GM12878 (cell line): Measurements from ENCODE around the gene ANGPTL2. TPM values are rescaled to one million over a fixed set of nuclear protein-coding genes. Genes with fewer than 3 reads are reported as not detected.

Source experiments
- ATAC-seq: fragments of 200-7000 bp; cut with Tn5 transposase; 3 replicates; pipeline ENCODE4 v1.9.1; 2020; ENCODE audit warnings: mild to moderate bottlenecking, moderate library complexity
- BruUV-seq: library from RNA; stranded (reverse); fragments of 400-500 nt; replicated peaks from 2 replicates; lab custom pipeline; 2021; lab: Mats Ljungman, UMichigan
- CTCF ChIA-PET: fragments of 300-600 bp; sonication (Branson Sonifier 250); formaldehyde crosslinking; extraction: SDS; loops from one replicate; lab custom pipeline; 2021; ENCODE audit warnings: inconsistent platforms; lab: Yijun Ruan, JAX
- POLR2A ChIA-PET: fragments of 350-600 bp; formaldehyde crosslinking; extraction: SDS; loops from one replicate; lab custom pipeline; 2021; ENCODE audit warnings: inconsistent platforms; lab: Charles Lee
- RAD21 ChIA-PET: fragments of 300-600 bp; sonication (Branson Sonifier 250); formaldehyde crosslinking; loops from one replicate; lab custom pipeline; 2023; ENCODE audit warnings: antibody characterized with exemption; ENCODE audit not compliant: unreplicated experiment; lab: Charles Lee
- SMC1A ChIA-PET: fragments of 300-600 bp; sonication (Branson Sonifier 250); formaldehyde crosslinking; loops from one replicate; lab custom pipeline; 2023; ENCODE audit not compliant: unreplicated experiment, uncharacterized antibody; lab: Charles Lee
- DNase-seq: peaks from one replicate; pipeline ENCODE4 v3.0.0-alpha.2; 2011; ENCODE audit warnings: low read depth, low spot score
- FAIRE-seq: peaks from 3 replicates; lab custom pipeline; 2011; peaks lifted over from hg19 to GRCh38; lab: Jason Lieb, UNC
- H2AFZ ChIP-seq: 2 replicates; pipeline ENCODE4 v1.6.0; 2011; ENCODE audit warnings: low read depth, low read length, control low read depth; ENCODE audit not compliant: control insufficient read depth
- H3K27ac ChIP-seq: 2 replicates; pipeline ENCODE4 v1.5.1; 2011; ENCODE audit warnings: control low read depth; ENCODE audit not compliant: control insufficient read depth, insufficient read depth
- H3K27me3 ChIP-seq, 2 experiments: replicated peaks in 1 of 2; 2 replicates each; pipeline versions ENCODE4 v1.6.0 to v1.6.1; 2011; ENCODE audit warnings: low read length in 1 of 2; ENCODE audit not compliant: control insufficient read depth in 2 of 2, insufficient read depth in 2 of 2
- H3K36me3 ChIP-seq, 2 experiments: 2 replicates each; pipeline ENCODE4 v1.5.1; 2011; ENCODE audit warnings: low read length in 1 of 2; ENCODE audit not compliant: control insufficient read depth in 2 of 2, insufficient read depth in 2 of 2
- H3K4me1 ChIP-seq: 2 replicates; pipeline ENCODE4 v1.6.1; 2011; ENCODE audit warnings: mild to moderate bottlenecking, low read length, moderate library complexity, mixed read lengths; ENCODE audit not compliant: control insufficient read depth, insufficient read depth
- H3K4me2 ChIP-seq: 2 replicates; pipeline ENCODE4 v1.6.0; 2011; ENCODE audit warnings: control low read depth; ENCODE audit not compliant: control insufficient read depth, insufficient read depth
- H3K4me3 ChIP-seq: fragments of 200-600 bp; sonication (generic); 2 replicates; pipeline ENCODE4 v1.5.1; 2016
- H3K79me2 ChIP-seq: 2 replicates; pipeline ENCODE4 v1.6.0; 2011; ENCODE audit warnings: low read length; ENCODE audit not compliant: control insufficient read depth, insufficient read depth
- H3K9ac ChIP-seq: 2 replicates; pipeline ENCODE4 v1.8.0; 2011; ENCODE audit warnings: low read length, control low read depth, mixed read lengths; ENCODE audit not compliant: control insufficient read depth, insufficient read depth
- H3K9me3 ChIP-seq: replicated peaks from 3 replicates; pipeline ENCODE4 v1.5.1; 2011; ENCODE audit warnings: mild to moderate bottlenecking, low read length; ENCODE audit not compliant: control insufficient read depth, insufficient read depth
- H4K20me1 ChIP-seq: 2 replicates; pipeline ENCODE4 v1.6.0; 2011; ENCODE audit not compliant: control insufficient read depth, insufficient read depth
- ATF7 ChIP-seq: fragments of 450-650 bp; IDR thresholded peaks from 2 replicates; pipeline ENCODE4 v1.6.1; 2016; ENCODE audit warnings: low read depth, mild to moderate bottlenecking
- BACH1 ChIP-seq: fragments of 450-650 bp; IDR thresholded peaks from 2 replicates; pipeline ENCODE4 v1.6.1; 2017; ENCODE audit warnings: mild to moderate bottlenecking, borderline replicate concordance
- EZH2 ChIP-seq: IDR thresholded peaks from 2 replicates; pipeline ENCODE4 v1.6.1; 2012; ENCODE audit warnings: low read depth, mild to moderate bottlenecking, control low read depth, inconsistent platforms, low read length, borderline replicate concordance; ENCODE audit not compliant: control insufficient read depth
- FOXK2 ChIP-seq: fragments of 450-650 bp; IDR thresholded peaks from 2 replicates; pipeline ENCODE4 v1.6.1; 2017; ENCODE audit warnings: mild to moderate bottlenecking, moderate library complexity
- KAT2A ChIP-seq: conservative IDR thresholded peaks from 2 replicates; pipeline ENCODE4 v1.6.1; 2011; ENCODE audit warnings: low read depth, low read length; ENCODE audit not compliant: control insufficient read depth
- MLLT1 ChIP-seq: fragments of 450-650 bp; IDR thresholded peaks from 2 replicates; pipeline ENCODE4 v1.6.1; 2016; ENCODE audit warnings: mild to moderate bottlenecking
- RCOR1 ChIP-seq: conservative IDR thresholded peaks from 2 replicates; pipeline ENCODE4 v1.6.1; 2012; ENCODE audit warnings: low read depth, low read length, improper control_type of control experiment
- RELB ChIP-seq: fragments of 450-650 bp; IDR thresholded peaks from 2 replicates; pipeline ENCODE4 v1.6.1; 2017; ENCODE audit warnings: low read depth, mild to moderate bottlenecking, moderate library complexity
- TAF1 ChIP-seq: IDR thresholded peaks from 2 replicates; pipeline ENCODE4 v1.6.1; 2011; ENCODE audit warnings: mild to moderate bottlenecking, low read depth, low read length, borderline replicate concordance
- TARDBP ChIP-seq: IDR thresholded peaks from 2 replicates; pipeline ENCODE4 v1.6.1; 2016; ENCODE audit warnings: borderline replicate concordance
- ZNF274 ChIP-seq: IDR thresholded peaks from one replicate; pipeline ENCODE4 v1.8.0; 2011; ENCODE audit not compliant: insufficient read length, insufficient read depth
- WGBS: methylation state at CpG from one replicate; pipeline ENCODE4 v1.1.6; 2016; ENCODE audit warnings: low lambda C conversion rate; ENCODE audit not compliant: insufficient replicate concordance, insufficient coverage; ENCODE audit errors: missing lambda C conversion rate; 5-methylcytosine and 5-hydroxymethylcytosine counted together
- in situ Hi-C: fragments of 300-500 bp; cut with MboI; formaldehyde crosslinking; loops from 9 replicates; pipeline ENCODE4 v1.14.3; 2018; ENCODE audit warnings: mixed read lengths
- intact Hi-C: fragments of 100-400 bp; cut with micrococcal nuclease; formaldehyde crosslinking; loops from one replicate; pipeline ENCODE4 v1.14.2; 2022; ENCODE audit not compliant: unreplicated experiment
- polyA plus RNA-seq, 11 experiments: library from polyadenylated mRNA; depleted of rRNA in 4 of 11; unstranded in 6 of 11; stranded (reverse) in 5 of 11; fragments of >200 nt; fragmentation: Nextera tagmentation in 4 of 11; fragmentation: Illumina TruSeq in 1 of 11; extraction: Ambion mirVana in 4 of 11; extraction: Trizol in 1 of 11; gene quantifications; 1 replicate in 1 of 11; 2 replicates in 10 of 11; pipeline versions ENCODE4 v1.2.1 to v1.2.3, GENCODE V29; 2011 to 2016; ENCODE audit warnings: inconsistent platforms in 2 of 11, missing spikeins in 2 of 11, low read depth in 1 of 11
- total RNA-seq, 4 experiments: library from RNA; depleted of rRNA in 3 of 4; stranded (reverse); fragments of >200 nt in 3 of 4; fragmentation: Illumina TruSeq in 1 of 4; extraction: Trizol in 1 of 4; gene quantifications; 2 replicates each; pipeline versions ENCODE4 v1.2.1 to v1.2.3, GENCODE V29; 2013 to 2021

The ANGPTL2 gene
- total and polyA plus RNA-seq, 10 of the 15 experiments (the other 5 are each of a cell fraction or from before 2014, with no cell fraction given), result 0.13 to 2.6 (median 0.82) TPM; not detected in 1

GRCh38 chr9:127098916-127099553 is 23.4 kb downstream of the ANGPTL2 start:
- TF ChIP-seq RCOR1 (no peak), ZNF274 (no peak), BACH1 (no peak), RELB (no peak), FOXK2 (no peak), KAT2A (no peak), TAF1 (no peak), EZH2 (no peak), TARDBP (no peak), MLLT1 (no peak), ATF7 (no peak)
- Histone ChIP-seq H3K4me1 (no peaks in the 10 kb centered on the region), H3K9ac (no peak overlapping the region), H3K27ac (no peak overlapping the region), H3K79me2 (no peaks in the 10 kb centered on the region), H3K4me3 (no peak overlapping the region), H4K20me1 (no peaks in the 10 kb centered on the region), H3K9me3 (no peaks in the 10 kb centered on the region), H3K36me3 (no peaks in the 10 kb centered on the region), H2AFZ (no peak overlapping the region), H3K27me3 (no peaks in the 10 kb centered on the region), H3K4me2 (no peak overlapping the region)
- FAIRE-seq (no peak), ATAC-seq (no peak), DNase-seq (no peak)
- WGBS, result 76% methylated on average over 7 of the region's 7 CpGs
- in situ Hi-C loops, result no loop called here
- ChIA-PET SMC1A (interaction anchor here (0.5 to 1.1 kb wide), 2 partner anchors 17 to 140 kb away, joined by 3 read pairs; no protein-coding TSS in a partner anchor), POLR2A (no interaction called here), CTCF (no interaction called here), RAD21 (no interaction called here)
- intact Hi-C loops, result no loop called here
- no TSS peak for BruUV-seq
